ENCODE measurements around the gene CAPN9.

DNA sequence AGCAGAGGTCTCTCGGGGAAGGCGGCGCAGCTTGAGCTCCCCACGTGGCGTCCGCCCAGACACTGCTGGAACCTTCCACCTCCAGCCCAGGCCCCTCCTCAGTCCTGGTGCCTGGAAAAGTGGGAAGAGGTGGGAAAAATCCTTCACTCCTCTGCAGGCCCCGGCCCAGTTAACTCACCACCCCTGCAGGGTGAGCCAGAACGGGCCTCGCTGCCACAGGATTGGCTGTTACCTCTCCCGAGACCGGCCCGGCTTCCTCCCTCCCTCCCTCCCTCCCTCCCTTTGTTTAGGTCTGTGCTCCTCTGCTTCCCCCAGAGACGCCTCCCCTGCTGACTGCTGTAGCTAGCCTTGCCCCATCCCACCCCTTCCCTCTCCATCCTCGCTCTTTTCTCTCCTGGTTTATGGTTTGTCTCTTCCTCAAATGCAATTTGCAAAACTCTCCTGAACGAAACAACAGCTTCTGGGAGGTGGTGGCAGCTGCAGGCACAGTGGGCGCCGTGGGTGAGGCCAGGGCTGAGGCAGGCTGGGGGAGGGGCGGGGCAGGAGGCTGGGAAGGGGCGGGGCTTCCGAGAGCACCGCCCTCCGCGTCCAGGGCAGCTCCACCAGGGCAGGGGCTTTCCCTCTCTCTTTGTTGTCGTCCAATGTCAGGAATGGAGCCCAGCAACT is 6.5 kb downstream of the CAPN9 start:
- TF ChIP-seq, protein P1, sequence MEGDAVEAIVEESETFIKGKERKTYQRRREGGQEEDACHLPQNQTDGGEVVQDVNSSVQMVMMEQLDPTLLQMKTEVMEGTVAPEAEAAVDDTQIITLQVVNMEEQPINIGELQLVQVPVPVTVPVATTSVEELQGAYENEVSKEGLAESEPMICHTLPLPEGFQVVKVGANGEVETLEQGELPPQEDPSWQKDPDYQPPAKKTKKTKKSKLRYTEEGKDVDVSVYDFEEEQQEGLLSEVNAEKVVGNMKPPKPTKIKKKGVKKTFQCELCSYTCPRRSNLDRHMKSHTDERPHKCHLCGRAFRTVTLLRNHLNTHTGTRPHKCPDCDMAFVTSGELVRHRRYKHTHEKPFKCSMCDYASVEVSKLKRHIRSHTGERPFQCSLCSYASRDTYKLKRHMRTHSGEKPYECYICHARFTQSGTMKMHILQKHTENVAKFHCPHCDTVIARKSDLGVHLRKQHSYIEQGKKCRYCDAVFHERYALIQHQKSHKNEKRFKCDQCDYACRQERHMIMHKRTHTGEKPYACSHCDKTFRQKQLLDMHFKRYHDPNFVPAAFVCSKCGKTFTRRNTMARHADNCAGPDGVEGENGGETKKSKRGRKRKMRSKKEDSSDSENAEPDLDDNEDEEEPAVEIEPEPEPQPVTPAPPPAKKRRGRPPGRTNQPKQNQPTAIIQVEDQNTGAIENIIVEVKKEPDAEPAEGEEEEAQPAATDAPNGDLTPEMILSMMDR (IDR thresholded peaks at IDR 0.05) = no peak
- no peak for TF ChIP-seq POLR2A (IDR thresholded peaks at IDR 0.05)
